A172 (cell line): ENCODE results near the gene CT45A1. TPM values are rescaled to one million over a fixed set of nuclear protein-coding genes. Genes with fewer than 3 reads are reported as not detected.
A peak's percentile ranks its signal among the peaks of the same experiment; 100 is the strongest.
"Not testable (repeated sequence)": the region's sequence is repeated elsewhere in the genome, so short reads cannot be mapped to it uniquely, and the experiment has no call there.

Experiments used
- DNase-seq: peaks from one replicate; pipeline ENCODE4 v3.0.0-alpha.2; 2015; ENCODE audit warnings: low spot score
- total RNA-seq: library from RNA; depleted of rRNA; stranded (reverse); fragments of >200 nt; shearing (Covaris generic); gene quantifications from 2 replicates; pipeline ENCODE4 v1.2.3, GENCODE V29; 2014; rRNA removed

The CT45A1 gene, protein sequence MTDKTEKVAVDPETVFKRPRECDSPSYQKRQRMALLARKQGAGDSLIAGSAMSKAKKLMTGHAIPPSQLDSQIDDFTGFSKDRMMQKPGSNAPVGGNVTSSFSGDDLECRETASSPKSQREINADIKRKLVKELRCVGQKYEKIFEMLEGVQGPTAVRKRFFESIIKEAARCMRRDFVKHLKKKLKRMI
- total RNA-seq = not detected in 2 replicates

DNA sequence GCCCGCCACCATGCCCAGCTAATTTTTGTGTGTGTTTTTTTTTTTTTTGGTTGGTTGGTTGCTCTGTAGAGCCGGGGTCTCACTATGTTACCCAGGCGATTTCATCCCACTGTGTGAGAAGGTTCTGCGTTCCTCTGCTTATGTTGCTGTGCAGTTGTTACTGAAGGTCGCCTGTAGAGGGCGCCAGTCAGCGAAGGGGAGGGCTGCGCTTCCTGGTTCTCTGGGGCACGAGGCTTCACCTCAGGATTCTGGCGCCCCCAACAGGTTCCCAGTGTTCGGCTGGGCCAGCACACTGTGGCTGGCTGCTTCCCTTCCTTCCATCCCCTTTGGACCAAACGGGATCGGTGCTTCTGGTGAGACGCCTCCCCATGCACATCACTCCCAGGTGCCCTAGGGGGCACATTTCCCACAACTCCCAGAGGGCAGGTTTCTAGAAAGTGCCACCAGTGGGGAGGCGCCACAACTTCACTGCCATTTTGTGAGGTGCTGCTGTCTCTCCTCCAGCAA lies at the start of gene CT45A1:
Gene CT45A1, plus strand, starts transcription at position 457 of the 507 bp plus-strand sequence. CDS start 5,302 bp downstream, outside the sequence.
- not testable (repeated sequence) for DNase-seq

DNA sequence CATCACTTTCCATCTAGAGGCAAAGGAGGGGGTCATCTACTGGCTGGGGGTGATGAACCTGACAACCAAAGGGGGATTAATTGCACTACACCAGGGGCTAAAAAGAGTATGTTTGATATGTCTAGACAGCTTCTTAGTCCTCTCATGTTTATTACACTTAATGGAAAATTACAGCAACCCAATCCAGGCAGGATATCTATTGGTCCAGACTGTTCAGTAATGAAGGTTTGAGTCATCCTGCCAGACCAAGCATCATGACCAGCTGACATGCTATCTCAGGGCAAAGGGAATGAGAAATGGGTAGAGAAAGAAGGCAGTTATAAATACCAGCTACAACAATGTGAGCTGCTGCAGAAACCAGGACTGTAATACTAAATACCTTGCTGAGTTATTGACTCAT lies 40.5 kb upstream of the CT45A1 start:
- DNase-seq = not testable (repeated sequence)

DNA sequence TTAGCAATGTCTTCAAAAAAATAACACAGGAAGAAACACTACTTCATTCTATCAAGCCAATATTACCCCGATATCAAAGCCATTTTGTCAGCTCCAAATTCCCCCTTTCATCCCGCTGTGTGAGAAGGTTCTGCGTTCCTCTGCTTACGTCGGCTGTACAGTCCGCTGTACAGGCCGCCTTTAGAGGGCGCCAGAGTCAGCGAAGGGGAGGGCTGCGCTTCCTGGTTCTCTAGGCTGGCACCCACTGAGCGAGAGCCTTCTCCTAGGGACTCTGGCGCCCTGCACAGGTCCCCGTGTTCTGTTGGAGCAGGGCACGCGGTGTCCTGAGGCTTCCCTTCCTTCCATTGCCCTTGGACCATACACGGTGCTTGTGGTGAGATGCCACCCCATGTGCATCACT lies 25.3 kb upstream of the CT45A1 start:
- no peak for DNase-seq

DNA sequence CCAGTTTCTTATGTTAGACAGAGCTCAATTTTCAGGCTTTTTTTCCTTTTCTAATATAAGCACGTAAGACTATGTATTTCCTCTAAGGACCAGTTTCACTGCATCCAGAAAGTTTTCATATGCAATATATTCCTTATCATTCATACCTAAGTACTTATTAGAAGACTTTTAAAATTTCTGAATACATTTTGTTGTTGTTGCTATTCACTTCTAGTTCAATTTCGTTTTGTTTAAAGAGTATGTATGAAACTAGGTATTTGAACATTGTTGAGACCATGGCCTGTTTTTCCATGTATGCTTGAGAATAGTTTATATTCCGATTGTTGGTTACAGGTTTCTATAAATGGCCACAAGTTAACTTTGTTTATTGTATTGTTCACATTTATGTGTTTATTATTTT lies 18.0 kb upstream of the CT45A1 start:
- DNase-seq = no peak

DNA sequence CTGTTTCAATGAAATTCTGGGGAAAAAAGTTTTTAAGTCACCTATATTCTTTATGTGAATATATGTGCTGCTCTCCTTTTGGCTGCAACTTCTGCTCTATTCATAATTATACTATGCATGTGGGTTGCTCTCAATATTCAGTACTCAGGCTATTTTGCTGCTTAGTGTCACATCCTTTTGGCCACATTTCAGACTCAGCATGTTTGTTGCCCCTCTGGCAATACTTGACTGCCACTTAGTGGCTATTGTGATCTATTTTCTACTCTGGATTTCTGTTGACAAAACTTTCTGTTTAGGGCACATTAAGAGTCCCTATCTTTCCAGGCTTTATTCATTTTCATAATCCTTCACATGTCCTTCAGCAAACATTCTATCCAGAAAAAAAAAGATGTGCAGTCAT lies 15.8 kb upstream of the CT45A1 start:
- no peak for DNase-seq

DNA sequence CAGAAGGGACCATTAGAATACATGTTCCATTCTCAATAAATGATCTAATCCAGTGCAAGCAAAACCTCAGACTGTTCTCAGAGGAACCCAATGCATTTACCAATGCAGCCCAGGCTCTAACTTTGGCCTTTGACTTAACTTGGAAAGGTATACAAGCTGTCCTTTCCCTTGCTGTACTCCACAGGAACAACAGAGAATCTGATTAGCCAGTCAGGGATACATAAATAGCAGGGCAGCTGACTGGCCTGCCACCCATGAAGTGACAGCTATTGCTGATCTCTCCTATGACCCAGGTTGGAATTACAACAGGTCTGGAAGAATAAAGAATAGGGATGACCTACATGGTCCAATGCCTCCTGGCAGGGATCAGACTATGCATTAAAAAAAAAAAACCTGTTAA lies 14.5 kb upstream of the CT45A1 start:
- no peak for DNase-seq

DNA sequence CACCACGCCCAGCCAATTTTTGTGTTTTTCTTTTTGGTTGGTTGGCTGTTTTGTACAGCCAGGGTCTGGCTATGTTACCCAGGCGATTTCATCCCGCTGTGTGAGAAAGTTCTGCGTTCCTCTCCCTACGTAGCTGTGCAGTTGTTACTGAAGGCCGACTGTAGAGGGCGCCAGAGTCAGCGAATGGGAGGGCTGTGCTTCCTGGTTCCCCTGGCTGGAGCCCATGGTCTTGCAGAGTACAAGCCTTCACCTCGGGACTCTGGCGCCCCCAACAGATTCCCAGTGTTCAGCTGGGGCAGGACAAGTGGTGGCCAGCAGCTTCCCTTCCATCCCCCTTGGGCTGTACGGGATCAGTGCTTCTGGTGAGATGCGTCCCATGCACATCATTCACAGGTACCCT lies 5.6 kb upstream of the CT45A1 start:
- peak; percentile 3 for DNase-seq

DNA sequence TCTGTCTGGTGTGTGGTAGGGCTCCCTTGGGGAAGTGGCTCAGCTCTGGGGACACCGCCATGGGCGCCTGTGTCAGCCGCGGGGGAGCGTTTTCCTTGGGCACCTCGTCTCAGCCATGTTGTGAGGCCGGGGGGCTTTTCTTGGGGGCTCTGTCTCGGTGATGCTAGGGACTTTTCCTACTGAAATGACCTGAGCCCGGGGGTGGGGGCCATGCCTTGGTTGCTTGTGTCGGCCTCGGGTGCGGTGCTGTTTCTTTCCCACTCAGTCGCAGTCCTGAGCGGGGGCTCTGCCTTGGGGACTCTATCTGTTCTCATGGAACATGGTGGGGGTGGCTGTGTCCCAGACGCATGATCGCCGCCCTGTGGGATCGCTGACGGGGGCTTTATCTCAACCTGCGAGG lies 356 bp downstream of the CT45A1 start:
- no peak for DNase-seq

DNA sequence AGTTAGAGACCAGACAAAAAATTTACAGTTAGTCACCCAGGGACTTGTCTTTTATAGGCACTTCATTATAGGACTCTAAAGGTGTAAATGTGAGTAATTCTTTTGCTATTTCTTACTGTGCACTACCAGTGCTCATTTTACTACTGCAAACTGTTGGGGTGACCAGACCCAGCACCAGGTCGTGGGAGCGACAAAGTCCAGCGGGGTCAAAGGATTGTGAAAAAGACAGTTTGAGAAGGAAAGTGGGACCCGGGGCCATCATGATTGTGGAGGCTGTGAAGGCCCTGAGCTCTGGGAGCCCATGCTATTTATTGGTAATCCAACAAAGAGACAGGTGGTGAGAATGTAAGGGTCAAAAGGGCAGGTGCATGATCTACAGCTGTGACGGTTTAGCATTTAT lies 21.2 kb downstream of the CT45A1 start:
- DNase-seq = not testable (repeated sequence)

DNA sequence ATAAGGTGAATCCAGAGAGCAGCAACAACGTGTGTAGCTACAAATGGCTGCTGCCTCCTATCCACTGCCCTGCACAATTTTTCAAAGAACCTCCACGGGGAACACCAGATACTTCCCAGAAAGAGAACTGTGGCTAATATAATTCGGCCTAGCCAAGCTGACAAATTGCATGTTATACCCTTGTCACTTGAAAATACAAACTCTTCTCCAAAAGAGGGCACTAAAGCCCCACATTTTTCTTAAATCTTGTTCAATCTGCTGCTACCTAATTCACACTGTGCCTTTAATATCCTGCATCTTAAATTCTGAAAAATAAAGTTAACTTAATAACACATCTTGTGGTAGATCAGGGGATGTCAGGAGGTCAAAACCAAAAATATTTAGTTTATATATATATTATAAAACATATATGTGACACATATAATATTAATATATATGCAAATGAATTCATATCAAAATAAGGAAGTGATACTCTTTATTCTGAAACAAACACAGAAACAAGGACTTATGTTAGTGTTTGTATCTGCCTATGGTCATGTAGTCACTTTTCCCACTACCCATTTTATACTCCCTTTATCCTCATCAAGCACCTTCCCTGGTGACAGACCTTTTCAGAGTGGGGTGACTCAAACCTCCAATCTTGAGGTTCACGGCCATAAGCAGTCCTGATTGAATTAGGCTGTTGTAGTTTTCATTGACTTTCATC lies 24.1 kb downstream of the CT45A1 start:
- DNase-seq = no peak

DNA sequence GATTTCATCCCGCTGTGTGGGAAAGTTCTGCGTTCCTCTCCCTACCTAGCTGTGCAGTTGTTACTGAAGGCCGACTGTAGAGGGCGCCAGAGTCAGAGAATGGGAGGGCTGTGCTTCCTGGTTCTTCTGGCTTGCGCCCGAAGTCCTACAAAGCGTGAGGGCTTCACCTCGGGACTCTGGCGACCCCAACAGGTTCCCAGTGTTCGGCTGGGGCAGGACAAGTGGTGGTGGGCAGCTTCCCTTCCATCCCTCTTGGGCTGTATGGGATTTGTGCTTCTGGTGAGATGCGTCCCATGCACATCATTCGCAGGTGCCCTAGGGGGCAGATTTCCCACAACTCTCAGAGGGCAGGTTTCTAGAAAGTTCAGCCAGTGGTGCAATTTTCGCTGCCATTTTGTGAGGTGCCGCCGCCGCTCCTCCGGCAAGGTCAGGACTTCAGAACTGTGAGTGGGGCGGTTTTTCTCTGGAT lies 27.3 kb downstream of the CT45A1 start:
- DNase-seq = peak; percentile 1

DNA sequence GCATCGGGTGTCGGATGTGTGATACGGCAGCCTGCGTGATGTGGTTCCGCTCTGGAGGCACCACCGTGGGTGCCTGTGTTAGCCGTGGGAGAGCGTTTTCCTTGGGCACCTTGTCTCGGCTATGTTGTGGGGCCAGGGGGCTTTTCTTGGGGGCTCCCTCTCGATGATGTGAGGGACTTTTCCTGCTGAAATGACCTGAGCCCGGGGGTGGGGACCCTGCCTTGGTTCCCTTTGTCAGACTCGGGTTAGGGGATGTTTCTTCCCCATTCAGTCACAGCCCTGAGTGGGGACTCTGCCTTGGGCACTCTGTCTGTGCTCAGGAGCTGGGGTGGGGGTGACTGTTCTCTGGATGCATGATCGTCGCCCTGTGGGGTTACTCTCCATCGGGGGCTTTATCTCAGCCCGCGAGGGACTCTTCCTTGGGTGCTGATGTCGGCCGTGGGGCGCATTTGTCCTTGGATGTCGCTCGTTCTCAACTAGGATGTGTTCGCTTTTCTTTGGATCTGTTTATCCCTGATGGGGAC lies 27.8 kb downstream of the CT45A1 start:
- DNase-seq = no peak

DNA sequence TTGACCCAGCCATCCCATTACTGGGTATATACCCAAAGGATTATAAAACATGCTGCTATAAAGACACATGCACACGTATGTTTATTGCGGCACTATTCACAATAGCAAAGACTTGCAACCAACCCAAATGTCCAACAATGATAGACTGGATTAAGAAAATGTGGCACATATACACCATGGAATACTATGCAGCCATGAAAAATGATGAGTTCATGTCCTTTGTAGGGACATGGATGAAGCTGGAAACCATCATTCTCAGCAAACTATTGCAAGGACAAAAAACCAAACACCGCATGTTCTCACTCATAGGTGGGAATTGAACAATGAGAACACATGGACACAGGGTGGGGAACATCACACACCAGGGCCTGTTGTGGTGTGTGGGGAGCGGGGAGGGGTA lies 31.3 kb downstream of the CT45A1 start:
- DNase-seq = not testable (repeated sequence)

DNA sequence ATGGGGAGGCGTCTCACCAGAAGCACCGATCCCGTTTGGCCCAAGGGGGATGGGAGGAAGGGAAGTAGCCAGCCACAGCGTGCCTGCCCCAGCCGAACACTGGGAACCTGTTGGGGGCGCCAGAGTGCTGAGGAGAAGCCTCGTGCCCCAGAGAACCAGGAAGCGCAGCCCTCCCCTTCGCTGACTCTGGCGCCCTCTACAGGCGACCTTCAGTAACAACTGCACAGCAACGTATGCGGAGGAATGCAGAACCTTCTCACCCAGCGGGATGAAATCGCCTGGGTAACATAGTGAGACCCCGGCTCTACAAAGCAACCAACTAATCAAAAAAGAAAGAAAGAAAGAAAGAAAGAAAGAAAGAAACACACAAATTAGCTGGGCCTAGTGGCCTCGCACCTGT lies 54.7 kb downstream of the CT45A1 start, which contains the start of gene CT45A3:
Gene CT45A3, minus strand, starts transcription at position 101 of the 400 bp plus-strand sequence. CDS start 3,747 bp downstream, outside the sequence.
- not testable (repeated sequence) for DNase-seq

Other genes starting within 250 kb of the CT45A1 start
- gene INTS6L, start 193.0 kb upstream of the CT45A1 start, total RNA-seq = 0.14 and 0.38 TPM in 2 replicates
- gene CT45A3, start 54.6 kb downstream of the CT45A1 start, total RNA-seq = not detected in 2 replicates
- gene CT45A5, start 71.9 kb downstream of the CT45A1 start, total RNA-seq = not detected in 2 replicates
- not detected in 2 replicates for gene CT45A6, start 89.1 kb downstream of the CT45A1 start, total RNA-seq
- not detected in 2 replicates for gene CT45A2, start 106.4 kb downstream of the CT45A1 start, total RNA-seq
- gene CT45A7, start 123.6 kb downstream of the CT45A1 start, total RNA-seq = not detected in 2 replicates
- not detected in 2 replicates for gene CT45A8, start 140.9 kb downstream of the CT45A1 start, total RNA-seq
- not detected in 2 replicates for gene CT45A9, start 158.2 kb downstream of the CT45A1 start, total RNA-seq
- not detected in 2 replicates for gene CT45A10, start 179.8 kb downstream of the CT45A1 start, total RNA-seq
- not detected in 2 replicates for gene SAGE1, start 180.1 kb downstream of the CT45A1 start, total RNA-seq